ENCODE data around the gene CEACAM16.

The CEACAM16 gene

GRCh38 chr19:44705502-44706010, 6.6 kb downstream of the CEACAM16 start:
- ChIA-PET CTCF (interaction anchor here (0.9 to 2.5 kb wide), 2 partner anchors 16 to 19 kb away, joined by 4 to 12 read pairs; no protein-coding TSS in a partner anchor), POLR2A (no interaction called here)
- Histone ChIP-seq H3K4me3 (ENCODE audit: low read depth, low read length) (no peak overlapping the region), H3K27ac (ENCODE audit: extremely low read depth, low read depth, low read length) (no peak overlapping the region), H3K4me1 (ENCODE audit: control insufficient read depth, insufficient read depth, low read length) (no peaks in the 10 kb centered on the region), H3K9me3 (ENCODE audit: control insufficient read depth, insufficient read depth, low read depth, low read length) (no peaks in the 10 kb centered on the region), H3K36me3 (ENCODE audit: control insufficient read depth in 2 of 2, insufficient read depth in 1 of 2, low read length in 2 of 2) (no peaks in the 10 kb centered on the region)
- TF ChIP-seq ZNF311 (tag by site-specific recombination; IDR thresholded peaks at IDR 0.05; ENCODE audit: borderline replicate concordance) = no peak
- no peak for TF ChIP-seq ZNF473 (tag by site-specific recombination; IDR thresholded peaks at IDR 0.05)
- TF ChIP-seq ZNF157 (tag by site-specific recombination; IDR thresholded peaks at IDR 0.05) = peak; percentile 100

GRCh38 chr19:44706506-44707236, 7.7 kb downstream of the CEACAM16 start:
- Histone ChIP-seq H3K9me3 (ENCODE audit: control insufficient read depth, insufficient read depth, low read depth, low read length) (no peaks in the 10 kb centered on the region), H3K36me3 (ENCODE audit: control insufficient read depth in 2 of 2, insufficient read depth in 1 of 2, low read length in 2 of 2) (no peaks in the 10 kb centered on the region), H3K4me3 (ENCODE audit: low read depth, low read length) (no peak overlapping the region), H3K27ac (ENCODE audit: extremely low read depth, low read depth, low read length) (no peak overlapping the region), H3K4me1 (ENCODE audit: control insufficient read depth, insufficient read depth, low read length) (no peaks in the 10 kb centered on the region)
- CTCF ChIA-PET = interaction anchor here (0.6 to 2.5 kb wide), 4 partner anchors 12 to 64 kb away, joined by 3 to 12 read pairs (median 6); no protein-coding TSS in a partner anchor
- POLR2A ChIA-PET = no interaction called here
- TF ChIP-seq ZNF140 (tag by site-specific recombination; IDR thresholded peaks at IDR 0.05) = no peak
- no peak for TF ChIP-seq ZBTB21 (tag by site-specific recombination; IDR thresholded peaks at IDR 0.05)
- TF ChIP-seq PRDM2 (tag by site-specific recombination; IDR thresholded peaks at IDR 0.05; ENCODE audit: borderline replicate concordance) = no peak
- TF ChIP-seq YY1 (tag by site-specific recombination; IDR thresholded peaks at IDR 0.05) = no peak
- TF ChIP-seq ZNF169 (tag by site-specific recombination; IDR thresholded peaks at IDR 0.05) = no peak
- no peak for TF ChIP-seq ZNF501 (tag by site-specific recombination; IDR thresholded peaks at IDR 0.05)
- TF ChIP-seq ZNF398 (tag by site-specific recombination; IDR thresholded peaks at IDR 0.05) = no peak
- TF ChIP-seq REST (tag by site-specific recombination; IDR thresholded peaks at IDR 0.05) = no peak
- no peak for TF ChIP-seq ZBTB11 (tag by site-specific recombination; conservative IDR thresholded peaks at IDR 0.05; ENCODE audit: low read depth)
- no peak for TF ChIP-seq PRDM10 (tag by site-specific recombination; IDR thresholded peaks at IDR 0.05)
- TF ChIP-seq BCL11B (tag by site-specific recombination; IDR thresholded peaks at IDR 0.05; ENCODE audit: low read depth) = no peak
